Astrocyte of the cerebellum (primary cell): ENCODE measurements around the gene P2RX1.

Source experiments
- DNase-seq: peaks from one replicate; pipeline ENCODE4 v3.0.0-alpha.2; 2011; ENCODE audit warnings: low read depth
- H3K4me3 ChIP-seq: 2 replicates; pipeline ENCODE4 v1.5.1; 2011; ENCODE audit warnings: mild to moderate bottlenecking, low read depth, low read length, moderate library complexity
- CTCF ChIP-seq: IDR thresholded peaks from 2 replicates; pipeline ENCODE4 v1.5.1; 2012; ENCODE audit warnings: low read length, low read depth, moderate library complexity, mild to moderate bottlenecking; ENCODE audit errors: missing control alignments
- in situ Hi-C: cut with HindIII; loops from 2 replicates; pipeline ENCODE4 v1.10.0; 2017; ENCODE audit warnings: low sequenced_read_pairs

The P2RX1 gene

DNA sequence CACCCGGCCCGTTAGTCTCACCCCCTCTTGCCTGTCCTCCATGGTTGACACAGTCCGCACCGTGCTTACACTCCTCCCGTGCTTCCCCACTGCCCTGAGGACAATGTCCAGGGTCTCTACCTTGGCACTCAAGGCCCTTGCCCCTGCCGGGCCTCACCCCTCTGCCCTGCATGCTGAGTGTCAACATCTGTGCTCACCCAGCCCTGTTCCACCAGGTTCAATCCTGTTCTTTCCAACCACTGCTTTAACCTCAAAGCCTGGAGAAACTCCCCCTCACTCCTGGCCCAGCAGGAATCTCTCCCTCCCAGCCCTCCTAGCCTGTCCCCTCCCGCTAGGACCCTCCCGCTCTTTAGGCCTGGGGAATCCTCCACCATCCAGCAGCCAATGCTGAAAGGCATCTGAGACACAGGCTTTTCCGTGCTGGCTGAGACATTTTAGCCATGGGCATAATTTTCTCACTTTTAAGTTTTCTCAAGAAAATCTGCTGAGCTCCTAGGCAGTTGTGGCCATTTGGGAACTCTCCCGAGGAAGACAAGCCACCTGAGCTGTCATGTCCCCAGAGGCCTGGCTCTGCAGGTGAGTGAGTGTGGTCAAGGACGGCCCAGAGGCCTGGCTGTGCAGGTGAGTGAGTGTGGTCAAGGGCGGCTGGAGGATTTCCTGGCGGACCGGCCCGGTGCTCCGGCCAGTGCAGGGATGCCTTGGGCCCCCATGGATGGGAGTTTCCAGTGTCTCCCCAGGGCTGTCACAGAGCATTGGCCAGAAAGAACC is 10.8 kb upstream of the P2RX1 start:
- H3K4me3 ChIP-seq, result no peak overlapping the region
- in situ Hi-C loops, result no loop called here
- TF ChIP-seq CTCF, result no peak
- DNase-seq, result no peak

- no peak for DNase-seq
- in situ Hi-C loops, result no loop called here
- H3K4me3 ChIP-seq, result no peak overlapping the region
- no peak for TF ChIP-seq CTCF
Measured at GRCh38 chr17:3925684-3926485, 9.6 kb upstream of the P2RX1 start.

- H3K4me3 ChIP-seq, result no peak overlapping the region
- no peak for DNase-seq
- TF ChIP-seq CTCF, result no peak
- in situ Hi-C loops, result no loop called here
Measured at GRCh38 chr17:3924512-3925350, 8.5 kb upstream of the P2RX1 start.

DNA sequence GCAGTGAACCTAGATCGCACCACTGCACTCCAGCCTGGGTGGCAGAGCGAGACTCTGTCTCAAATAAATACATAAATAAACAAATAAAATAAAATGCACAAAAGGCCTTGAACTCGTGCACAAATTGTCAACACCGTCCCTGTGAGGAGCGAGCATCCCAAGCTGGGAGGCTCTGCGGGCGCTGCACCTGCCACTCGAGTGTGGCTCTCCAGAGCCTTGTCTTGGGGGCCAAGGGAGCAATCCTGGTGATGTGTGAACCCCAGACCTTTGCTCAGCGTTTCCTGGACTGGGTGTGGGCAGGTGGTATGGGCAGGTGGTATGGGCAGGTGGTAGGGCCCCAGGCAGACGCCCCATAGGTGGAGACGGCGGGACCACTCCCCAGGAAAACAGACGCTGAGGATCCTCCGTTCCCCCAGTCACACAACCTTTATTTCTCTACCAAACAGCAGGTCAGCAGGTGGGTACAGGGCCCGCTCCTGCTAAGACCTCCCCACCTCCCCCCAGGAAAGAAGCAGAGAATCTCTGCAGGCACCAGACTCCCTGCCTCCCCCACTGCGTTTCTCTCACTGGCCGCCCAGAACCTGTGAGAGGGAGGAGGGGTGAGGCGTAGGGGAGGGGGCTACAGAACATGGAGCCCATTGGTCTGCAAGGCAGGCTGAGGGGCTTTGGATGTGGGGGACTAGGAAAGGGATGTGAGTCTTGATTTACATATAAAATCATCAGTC is 7.4 kb upstream of the P2RX1 start:
- TF ChIP-seq CTCF, result no peak
- H3K4me3 ChIP-seq, result no peak overlapping the region
- DNase-seq, result no peak
- in situ Hi-C loops, result no loop called here

- no peak for TF ChIP-seq CTCF
- H3K4me3 ChIP-seq, result no peak overlapping the region
- in situ Hi-C loops, result no loop called here
- no peak for DNase-seq
Measured at GRCh38 chr17:3922765-3923164, 6.5 kb upstream of the P2RX1 start.
